ENCODE measurements around the gene BFSP2.

Gene BFSP2

DNA sequence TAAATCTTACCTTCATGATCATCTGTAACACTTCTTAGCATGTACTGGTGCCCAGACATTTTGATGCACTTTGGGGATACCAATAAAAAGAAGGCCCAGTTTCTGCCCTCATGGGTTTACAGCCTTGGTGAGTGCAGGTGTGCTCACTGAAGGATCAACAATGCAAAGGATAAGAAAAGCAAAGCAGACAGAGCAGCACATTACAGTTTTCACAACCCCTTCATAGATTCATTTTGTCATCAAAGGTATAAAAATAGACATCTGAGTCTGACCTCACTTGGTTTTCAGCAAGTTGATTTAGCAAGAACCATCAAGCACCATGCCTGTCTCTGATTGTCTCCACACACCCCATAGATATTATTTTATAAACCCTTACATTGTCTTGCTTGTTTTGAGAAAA is 77.6 kb downstream of the BFSP2 start:
- Histone ChIP-seq H3K27ac (replicated peaks; ENCODE audit: low read length) (no peak overlapping the region), H3K4me2 (ENCODE audit: insufficient read depth, low read length, poor library complexity, severe bottlenecking) (no peak overlapping the region), H3K27me3 (ENCODE audit: control insufficient read depth in 3 of 3, insufficient read depth in 3 of 3, low read depth in 1 of 3, low read length in 3 of 3) (no peaks in the 10 kb centered on the region), H2BK5ac (ENCODE audit: low read length) (no peak overlapping the region), H3K36me3 (replicated peaks in 1 of 2; ENCODE audit: control insufficient read depth in 2 of 2, insufficient read depth in 2 of 2, low read length in 2 of 2) (no peaks in the 10 kb centered on the region), H3K14ac (ENCODE audit: low read length) (no peak overlapping the region), H3K4me1 (ENCODE audit: control insufficient read depth in 2 of 2, insufficient read depth in 1 of 2, low read depth in 1 of 2, low read length in 2 of 2) (peaks cover 2 to 35% of the 10 kb centered on the region in 2 donors), H2AFZ (ENCODE audit: low read length) (no peak overlapping the region), H2AK5ac (ENCODE audit: low read depth, low read length) (no peak overlapping the region), H4K8ac (ENCODE audit: low read depth, low read length) (no peak overlapping the region), H3K9me3 (replicated peaks in 1 of 2; ENCODE audit: control insufficient read depth in 2 of 2, insufficient read depth in 1 of 2, low read depth in 1 of 2, low read length in 2 of 2) (no peaks in the 10 kb centered on the region), H3K9ac (ENCODE audit: low read depth, low read length, poor library complexity) (no peak overlapping the region), H3K79me1 (ENCODE audit: low read depth, low read length) (no peaks in the 10 kb centered on the region), H3K23ac (ENCODE audit: low read depth, low read length, poor library complexity) (no peak overlapping the region), H2BK15ac (ENCODE audit: low read length) (no peak overlapping the region), H3K4ac (ENCODE audit: low read length) (no peak overlapping the region), H4K91ac (ENCODE audit: low read depth, low read length, poor library complexity) (no peak overlapping the region), H3K4me3 (ENCODE audit: low read length in 2 of 2) (no peak overlapping the region), H2BK120ac (ENCODE audit: low read depth, low read length) (no peak overlapping the region), H3K18ac (ENCODE audit: low read length) (no peak overlapping the region), H2BK12ac (ENCODE audit: low read length) (no peak overlapping the region)
- DNase-seq (ENCODE audit: low spot score), result no peak

- Histone ChIP-seq H3K79me1 (ENCODE audit: low read depth, low read length) (no peaks in the 10 kb centered on the region), H4K8ac (ENCODE audit: low read depth, low read length) (no peak overlapping the region), H3K4me1 (ENCODE audit: control insufficient read depth in 2 of 2, insufficient read depth in 1 of 2, low read depth in 1 of 2, low read length in 2 of 2) (peaks cover 0 to 31% of the 10 kb centered on the region in 2 donors), H3K27me3 (ENCODE audit: control insufficient read depth in 3 of 3, insufficient read depth in 3 of 3, low read depth in 1 of 3, low read length in 3 of 3) (no peaks in the 10 kb centered on the region), H2AK5ac (ENCODE audit: low read depth, low read length) (no peak overlapping the region), H4K91ac (ENCODE audit: low read depth, low read length, poor library complexity) (no peak overlapping the region), H3K23ac (ENCODE audit: low read depth, low read length, poor library complexity) (no peak overlapping the region), H3K14ac (ENCODE audit: low read length) (no peak overlapping the region), H3K4me2 (ENCODE audit: insufficient read depth, low read length, poor library complexity, severe bottlenecking) (no peak overlapping the region), H3K18ac (ENCODE audit: low read length) (no peak overlapping the region), H2BK15ac (ENCODE audit: low read length) (no peak overlapping the region), H3K27ac (replicated peaks; ENCODE audit: low read length) (peak overlapping the region; percentile 4), H2BK12ac (ENCODE audit: low read length) (no peak overlapping the region), H3K9ac (ENCODE audit: low read depth, low read length, poor library complexity) (no peak overlapping the region), H3K9me3 (replicated peaks in 1 of 2; ENCODE audit: control insufficient read depth in 2 of 2, insufficient read depth in 1 of 2, low read depth in 1 of 2, low read length in 2 of 2) (no peaks in the 10 kb centered on the region), H2BK5ac (ENCODE audit: low read length) (no peak overlapping the region), H3K4me3 (ENCODE audit: low read length in 2 of 2) (no peak overlapping the region), H3K36me3 (replicated peaks in 1 of 2; ENCODE audit: control insufficient read depth in 2 of 2, insufficient read depth in 2 of 2, low read length in 2 of 2) (no peaks in the 10 kb centered on the region), H2BK120ac (ENCODE audit: low read depth, low read length) (no peak overlapping the region), H3K4ac (ENCODE audit: low read length) (no peak overlapping the region), H2AFZ (ENCODE audit: low read length) (no peak overlapping the region)
- no peak for DNase-seq (ENCODE audit: low spot score)
- no CpG with 5 or more reads among the region's 1 CpG for WGBS, 2 donors (ENCODE audit: extremely low coverage in 2 of 2, insufficient read length in 2 of 2, insufficient replicate concordance in 1 of 2)
Observed at GRCh38 chr3:133478624-133479023, 78.8 kb downstream of the BFSP2 start.

- Histone ChIP-seq H3K9ac (ENCODE audit: low read depth, low read length, poor library complexity) (no peak overlapping the region), H2BK120ac (ENCODE audit: low read depth, low read length) (no peak overlapping the region), H3K14ac (ENCODE audit: low read length) (no peak overlapping the region), H2BK5ac (ENCODE audit: low read length) (no peak overlapping the region), H3K27me3 (ENCODE audit: control insufficient read depth in 3 of 3, insufficient read depth in 3 of 3, low read depth in 1 of 3, low read length in 3 of 3) (no peaks in the 10 kb centered on the region), H2AK5ac (ENCODE audit: low read depth, low read length) (no peak overlapping the region), H3K4ac (ENCODE audit: low read length) (no peak overlapping the region), H3K18ac (ENCODE audit: low read length) (no peak overlapping the region), H3K4me2 (ENCODE audit: insufficient read depth, low read length, poor library complexity, severe bottlenecking) (no peak overlapping the region), H2BK12ac (ENCODE audit: low read length) (no peak overlapping the region), H4K91ac (ENCODE audit: low read depth, low read length, poor library complexity) (no peak overlapping the region), H3K4me1 (ENCODE audit: control insufficient read depth in 2 of 2, insufficient read depth in 1 of 2, low read depth in 1 of 2, low read length in 2 of 2) (peaks cover 0 to 28% of the 10 kb centered on the region in 2 donors), H2AFZ (ENCODE audit: low read length) (no peak overlapping the region), H2BK15ac (ENCODE audit: low read length) (no peak overlapping the region), H3K9me3 (replicated peaks in 1 of 2; ENCODE audit: control insufficient read depth in 2 of 2, insufficient read depth in 1 of 2, low read depth in 1 of 2, low read length in 2 of 2) (no peaks in the 10 kb centered on the region), H3K27ac (replicated peaks; ENCODE audit: low read length) (no peak overlapping the region), H3K36me3 (replicated peaks in 1 of 2; ENCODE audit: control insufficient read depth in 2 of 2, insufficient read depth in 2 of 2, low read length in 2 of 2) (no peaks in the 10 kb centered on the region), H3K23ac (ENCODE audit: low read depth, low read length, poor library complexity) (no peak overlapping the region), H4K8ac (ENCODE audit: low read depth, low read length) (no peak overlapping the region), H3K79me1 (ENCODE audit: low read depth, low read length) (no peaks in the 10 kb centered on the region), H3K4me3 (ENCODE audit: low read length in 2 of 2) (no peak overlapping the region)
- no CpG with 5 or more reads among the region's 2 CpGs for WGBS, 2 donors (ENCODE audit: extremely low coverage in 2 of 2, insufficient read length in 2 of 2, insufficient replicate concordance in 1 of 2)
- DNase-seq (ENCODE audit: low spot score), result no peak
Observed at GRCh38 chr3:133479401-133479800, 79.5 kb downstream of the BFSP2 start.

- Histone ChIP-seq H3K79me1 (ENCODE audit: low read depth, low read length) (no peaks in the 10 kb centered on the region), H2AFZ (ENCODE audit: low read length) (no peak overlapping the region), H2BK15ac (ENCODE audit: low read length) (no peak overlapping the region), H2BK120ac (ENCODE audit: low read depth, low read length) (no peak overlapping the region), H3K4ac (ENCODE audit: low read length) (no peak overlapping the region), H3K9me3 (replicated peaks in 1 of 2; ENCODE audit: control insufficient read depth in 2 of 2, insufficient read depth in 1 of 2, low read depth in 1 of 2, low read length in 2 of 2) (no peaks in the 10 kb centered on the region), H3K4me3 (ENCODE audit: low read length in 2 of 2) (no peak overlapping the region), H3K14ac (ENCODE audit: low read length) (no peak overlapping the region), H3K36me3 (replicated peaks in 1 of 2; ENCODE audit: control insufficient read depth in 2 of 2, insufficient read depth in 2 of 2, low read length in 2 of 2) (no peaks in the 10 kb centered on the region), H3K27ac (replicated peaks; ENCODE audit: low read length) (peak overlapping the region; percentile 79), H3K27me3 (ENCODE audit: control insufficient read depth in 3 of 3, insufficient read depth in 3 of 3, low read depth in 1 of 3, low read length in 3 of 3) (no peaks in the 10 kb centered on the region), H3K4me2 (ENCODE audit: insufficient read depth, low read length, poor library complexity, severe bottlenecking) (no peak overlapping the region), H2AK5ac (ENCODE audit: low read depth, low read length) (no peak overlapping the region), H2BK12ac (ENCODE audit: low read length) (no peak overlapping the region), H2BK5ac (ENCODE audit: low read length) (no peak overlapping the region), H3K4me1 (ENCODE audit: control insufficient read depth in 2 of 2, insufficient read depth in 1 of 2, low read depth in 1 of 2, low read length in 2 of 2) (peaks cover 0 to 21% of the 10 kb centered on the region in 2 donors), H4K91ac (ENCODE audit: low read depth, low read length, poor library complexity) (no peak overlapping the region), H3K9ac (ENCODE audit: low read depth, low read length, poor library complexity) (no peak overlapping the region), H3K23ac (ENCODE audit: low read depth, low read length, poor library complexity) (no peak overlapping the region), H3K18ac (ENCODE audit: low read length) (no peak overlapping the region), H4K8ac (ENCODE audit: low read depth, low read length) (no peak overlapping the region)
- no peak for DNase-seq (ENCODE audit: low spot score)
- WGBS, 2 donors (ENCODE audit: extremely low coverage in 2 of 2, insufficient read length in 2 of 2, insufficient replicate concordance in 1 of 2), result no CpG with 5 or more reads among the region's 7 CpGs
Observed at GRCh38 chr3:133479895-133480669, 80.2 kb downstream of the BFSP2 start.

Data from neuronal stem cell (in vitro differentiated cells).